ACHN (cell line): ENCODE measurements around the gene SOX13.

ENCODE experiments used
- DNase-seq: peaks from one replicate; pipeline ENCODE4 v3.0.0-alpha.2; 2015
- in situ Hi-C: cut with HindIII; loops from 2 replicates; pipeline ENCODE4 v1.10.0; 2017; ENCODE audit warnings: low sequenced_read_pairs, low pct_ligation_motif_present, low pct_unique_long_range_greater_than_20kb

The SOX13 gene

DNA sequence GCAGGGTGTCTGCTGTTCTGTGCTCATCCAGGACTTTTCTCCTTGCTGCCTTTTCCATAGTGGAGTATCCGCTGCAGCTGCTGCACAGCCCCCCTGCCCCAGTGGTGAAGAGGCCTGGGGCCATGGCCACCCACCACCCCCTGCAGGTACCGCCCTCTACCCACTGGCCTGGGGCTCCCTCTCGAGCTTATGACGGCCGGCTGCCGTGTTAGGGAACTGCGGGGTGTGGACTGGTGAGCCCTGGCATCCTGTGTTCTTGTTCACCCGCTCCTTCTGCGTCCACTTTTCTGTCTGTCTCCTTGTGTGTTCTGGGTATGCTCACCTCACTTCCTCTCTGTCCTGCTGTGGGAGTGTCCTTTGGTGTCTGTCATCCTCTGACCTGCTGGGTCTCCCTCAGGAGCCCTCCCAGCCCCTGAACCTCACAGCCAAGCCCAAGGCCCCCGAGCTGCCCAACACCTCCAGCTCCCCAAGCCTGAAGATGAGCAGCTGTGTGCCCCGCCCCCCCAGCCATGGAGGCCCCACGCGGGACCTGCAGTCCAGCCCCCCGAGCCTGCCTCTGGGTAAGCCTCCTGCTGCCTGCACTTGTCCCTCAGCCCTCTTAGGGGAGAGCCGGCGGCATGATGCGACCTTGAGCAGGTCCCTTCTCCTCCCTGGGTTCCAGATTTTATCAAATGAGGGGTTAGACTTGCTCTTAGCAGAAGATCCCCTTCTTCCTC is 49.1 kb downstream of the SOX13 start:
- in situ Hi-C loops: no loop called here

DNA sequence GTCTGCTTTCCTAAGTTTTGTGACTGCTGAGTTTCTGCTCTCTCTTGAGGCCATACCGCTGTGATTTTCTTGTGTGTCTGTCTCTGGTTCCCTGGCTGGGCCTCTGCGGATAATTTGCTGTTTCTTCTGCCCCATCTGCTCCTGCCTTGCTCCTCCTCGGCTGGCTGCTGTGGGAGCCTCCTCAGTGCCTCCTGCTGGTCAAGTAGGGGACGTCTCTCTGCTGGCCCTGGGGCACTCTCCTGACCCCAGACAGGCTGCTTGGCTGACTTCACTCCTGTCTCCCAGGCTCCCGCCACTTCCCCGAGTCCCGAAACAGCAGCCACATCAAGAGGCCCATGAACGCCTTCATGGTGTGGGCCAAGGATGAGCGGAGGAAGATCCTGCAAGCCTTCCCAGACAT is 50.5 kb downstream of the SOX13 start:
- peak; percentile 16 for DNase-seq
- in situ Hi-C loops: no loop called here

More for the DNA sequence above, 49.1 kb downstream of the SOX13 start:
- DNase-seq: no peak

DNA sequence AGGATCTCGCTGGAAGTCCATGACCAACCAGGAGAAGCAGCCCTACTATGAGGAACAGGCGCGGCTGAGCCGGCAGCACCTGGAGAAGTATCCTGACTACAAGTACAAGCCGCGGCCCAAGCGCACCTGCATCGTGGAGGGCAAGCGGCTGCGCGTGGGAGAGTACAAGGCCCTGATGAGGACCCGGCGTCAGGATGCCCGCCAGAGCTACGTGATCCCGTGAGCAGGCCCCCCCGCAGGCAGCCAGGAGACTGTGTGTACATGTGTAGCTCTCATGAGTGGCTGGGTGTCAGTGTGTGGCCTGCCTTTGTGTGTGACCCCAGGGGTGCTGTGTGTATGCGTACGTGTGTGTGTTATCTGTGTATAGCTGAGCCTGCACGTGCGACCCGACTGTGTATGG is 51.7 kb downstream of the SOX13 start:
- in situ Hi-C loops: loop anchor here (25.0 kb wide), 1 partner anchor 262 kb away; the partner anchor contains the start of gene SNRPE
- no peak for DNase-seq

DNA sequence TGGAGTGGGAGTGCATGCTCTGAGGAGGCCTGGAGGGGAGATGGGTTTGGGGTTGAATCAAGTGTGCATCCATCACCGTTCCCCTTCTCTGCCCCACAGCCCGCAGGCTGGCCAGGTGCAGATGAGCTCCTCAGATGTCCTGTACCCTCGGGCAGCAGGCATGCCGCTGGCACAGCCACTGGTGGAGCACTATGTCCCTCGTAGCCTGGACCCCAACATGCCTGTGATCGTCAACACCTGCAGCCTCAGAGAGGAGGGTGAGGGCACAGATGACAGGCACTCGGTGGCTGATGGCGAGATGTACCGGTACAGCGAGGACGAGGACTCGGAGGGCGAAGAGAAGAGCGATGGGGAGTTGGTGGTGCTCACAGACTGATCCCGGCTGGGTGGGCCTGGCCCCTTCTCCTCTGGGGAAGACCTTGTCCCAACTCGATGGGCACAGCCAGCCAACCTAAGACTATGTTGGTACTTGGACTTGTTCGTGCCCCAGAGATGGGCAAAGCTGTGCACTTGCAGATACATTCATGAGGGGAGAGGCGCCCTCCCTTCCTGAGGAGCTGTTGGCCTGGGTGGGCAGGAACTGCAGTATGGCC is 52.9 kb downstream of the SOX13 start:
- in situ Hi-C loops: loop anchor here (25.0 kb wide), 1 partner anchor 264 kb away; the partner anchor contains the start of gene SNRPE
- no peak for DNase-seq

DNA sequence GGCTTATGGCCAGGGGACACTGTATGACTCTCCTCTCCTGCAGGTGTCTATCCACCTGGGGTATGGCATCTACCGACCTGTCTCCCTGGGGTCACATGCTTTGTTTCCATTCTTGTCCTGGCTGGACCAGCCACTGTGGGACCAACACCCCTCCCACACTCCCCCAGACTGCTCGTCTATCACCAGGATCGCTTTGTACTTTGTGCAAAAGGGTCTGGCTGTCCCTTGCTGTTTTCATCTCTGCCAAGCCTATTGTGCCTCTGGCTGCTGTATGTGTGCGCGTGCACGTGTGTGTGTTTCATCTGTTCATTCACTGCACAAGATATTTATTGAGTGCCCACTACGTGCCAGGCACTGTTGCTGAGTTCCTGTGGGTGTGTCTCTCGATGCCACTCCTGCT is 53.5 kb downstream of the SOX13 start:
- no peak for DNase-seq
- in situ Hi-C loops: loop anchor here (25.0 kb wide), 1 partner anchor 264 kb away; the partner anchor contains the start of gene SNRPE

DNA sequence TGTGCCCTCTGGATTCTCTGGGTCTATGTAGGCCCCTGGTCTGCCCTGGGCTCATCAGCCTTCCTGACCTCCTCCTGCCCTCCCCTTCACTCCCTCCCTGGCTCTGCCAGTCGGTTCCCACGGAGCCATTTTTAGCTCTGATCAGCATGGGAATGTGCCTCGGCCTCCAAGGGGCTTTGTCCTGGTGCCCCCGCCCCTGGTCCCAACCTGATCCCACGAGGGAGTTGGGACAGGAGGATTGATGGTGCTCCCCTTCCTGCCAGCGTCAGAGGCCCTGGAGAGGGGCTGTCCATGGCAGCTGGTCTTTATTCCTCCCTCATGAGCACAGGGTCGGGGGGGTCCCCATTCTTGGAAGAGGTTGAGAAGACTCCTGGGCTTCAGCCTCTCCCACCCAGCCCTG is 54.0 kb downstream of the SOX13 start:
- in situ Hi-C loops: loop anchor here (25.0 kb wide), 1 partner anchor 265 kb away; the partner anchor contains the start of gene SNRPE
- DNase-seq: no peak

DNA sequence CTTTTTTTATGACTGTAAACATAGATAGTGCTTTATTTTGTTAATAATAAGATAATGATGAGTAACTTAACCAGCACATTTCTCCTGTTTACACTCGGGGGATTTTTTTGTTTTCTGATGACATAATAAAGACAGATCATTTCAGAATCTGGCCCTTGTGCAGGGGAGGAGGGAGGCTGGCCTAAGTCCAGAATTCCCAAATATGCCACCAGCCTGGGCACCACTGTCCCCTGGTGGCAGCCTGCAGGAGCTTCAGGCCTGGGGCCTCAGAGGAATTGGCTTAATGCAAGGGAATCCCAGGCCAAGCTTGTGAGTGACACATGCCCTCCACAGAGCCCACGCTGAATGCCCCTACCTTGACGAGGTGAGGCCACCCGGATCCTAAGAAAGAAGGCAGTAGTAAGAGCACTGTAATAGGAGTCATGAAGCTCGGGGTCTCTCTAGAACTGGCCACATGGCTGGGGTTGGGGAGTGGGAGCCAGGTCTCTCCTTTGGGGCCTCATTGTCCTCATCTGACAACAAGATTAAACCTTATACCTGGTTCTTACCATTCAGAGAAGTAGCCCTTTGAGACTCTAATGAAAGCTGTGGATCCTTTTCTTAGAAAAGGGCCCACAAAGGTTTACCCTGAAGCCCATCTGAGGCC is 54.8 kb downstream of the SOX13 start:
- DNase-seq: peak; percentile 70
- in situ Hi-C loops: loop anchor here (25.0 kb wide), 1 partner anchor 265 kb away; the partner anchor contains the start of gene SNRPE

DNA sequence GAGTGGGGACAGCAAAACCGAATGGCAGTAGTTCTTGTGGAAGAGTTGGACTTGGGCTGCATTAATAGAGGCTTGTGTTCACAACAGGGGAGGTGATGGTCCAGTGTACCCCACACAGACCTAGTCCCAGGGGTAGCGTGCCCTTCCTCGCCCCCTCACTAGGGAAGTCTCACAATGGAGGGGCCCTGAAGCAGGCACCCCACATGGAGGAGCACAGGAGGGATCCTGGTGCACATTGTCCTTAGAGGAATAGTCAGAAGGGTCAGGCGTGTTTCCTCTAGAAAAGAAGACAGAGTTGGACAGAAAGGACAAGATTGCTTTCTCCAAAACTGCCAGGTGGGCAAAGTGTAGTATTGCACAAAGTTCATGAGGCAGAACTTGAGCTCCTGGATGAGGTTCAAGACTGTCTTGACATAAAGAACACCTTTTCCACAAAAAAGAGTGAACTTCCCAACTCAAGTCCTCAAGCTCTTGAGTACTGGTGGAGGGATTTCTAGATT is 55.6 kb downstream of the SOX13 start:
- in situ Hi-C loops: loop anchor here (25.0 kb wide), 1 partner anchor 266 kb away; the partner anchor contains the start of gene SNRPE
- DNase-seq: no peak

DNA sequence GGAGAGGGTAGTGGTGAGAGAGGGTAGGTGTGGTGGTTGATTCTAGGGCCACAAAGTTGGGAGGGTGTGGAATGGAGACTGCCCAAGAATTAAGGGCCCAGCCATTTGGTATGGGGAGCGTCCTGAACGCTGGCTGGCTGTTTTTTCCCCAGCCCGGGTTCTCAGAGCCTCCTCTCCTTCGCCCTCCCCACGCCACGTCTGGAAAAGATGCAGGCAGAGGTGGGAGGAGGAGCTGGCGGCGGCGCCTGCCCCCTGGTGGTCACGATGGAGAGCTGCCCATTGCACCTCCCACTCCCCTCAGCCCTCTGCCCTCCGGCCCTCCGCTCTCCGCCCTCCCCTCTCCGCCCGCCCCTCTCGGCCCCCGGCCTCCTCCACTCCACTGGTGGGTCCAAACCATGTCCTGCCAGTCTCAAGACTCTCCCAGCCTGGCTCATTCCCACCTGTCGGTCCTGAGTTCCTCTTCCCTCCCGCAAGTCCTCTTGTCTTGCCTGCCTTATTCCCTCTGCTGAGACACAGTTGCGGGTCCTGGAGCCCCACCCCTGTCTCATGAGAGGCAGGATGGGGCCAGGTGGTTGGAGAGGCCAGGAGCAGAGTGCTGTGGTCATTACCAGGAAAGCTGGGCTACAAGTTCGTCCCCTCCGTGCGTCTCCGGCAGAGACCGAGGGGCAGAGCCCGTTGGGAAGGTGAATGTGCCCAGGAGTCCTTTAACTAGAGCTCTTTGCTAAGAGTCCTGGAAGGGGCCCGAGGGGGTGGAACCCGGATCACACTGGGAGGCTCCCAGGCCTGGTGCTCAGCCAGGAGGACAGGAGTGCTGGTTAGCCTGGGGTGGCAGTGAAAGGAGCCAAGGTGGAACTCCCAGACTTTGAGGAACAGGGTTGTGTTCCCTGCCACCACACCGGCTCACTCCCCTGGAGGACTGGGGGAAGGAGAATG is 56.3 kb downstream of the SOX13 start:
- DNase-seq: peak; percentile 69
- in situ Hi-C loops: loop anchor here (25.0 kb wide), 1 partner anchor 267 kb away; the partner anchor contains the start of gene SNRPE

DNA sequence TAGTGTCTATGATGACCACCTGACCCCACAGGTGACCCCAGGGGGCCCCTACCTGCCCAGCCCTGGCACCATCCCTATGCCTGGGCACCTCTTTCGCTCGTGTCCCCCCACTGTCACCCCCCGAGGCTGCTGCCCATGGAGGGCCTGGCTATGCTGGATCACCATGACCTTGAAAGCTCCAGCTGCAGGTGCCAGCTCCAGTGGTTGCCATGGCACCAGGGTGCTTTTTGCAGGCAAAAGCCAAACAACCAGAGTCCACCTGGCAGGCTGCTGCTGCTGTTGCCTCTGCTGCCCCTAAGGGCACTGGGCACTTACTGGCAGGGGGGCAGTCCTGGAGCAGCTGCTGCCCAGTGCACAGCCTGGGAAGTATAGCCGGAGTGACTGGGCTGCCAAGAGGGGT is 57.3 kb downstream of the SOX13 start:
- DNase-seq: peak; percentile 16
- in situ Hi-C loops: loop anchor here (25.0 kb wide), 1 partner anchor 268 kb away; the partner anchor contains the start of gene SNRPE

DNA sequence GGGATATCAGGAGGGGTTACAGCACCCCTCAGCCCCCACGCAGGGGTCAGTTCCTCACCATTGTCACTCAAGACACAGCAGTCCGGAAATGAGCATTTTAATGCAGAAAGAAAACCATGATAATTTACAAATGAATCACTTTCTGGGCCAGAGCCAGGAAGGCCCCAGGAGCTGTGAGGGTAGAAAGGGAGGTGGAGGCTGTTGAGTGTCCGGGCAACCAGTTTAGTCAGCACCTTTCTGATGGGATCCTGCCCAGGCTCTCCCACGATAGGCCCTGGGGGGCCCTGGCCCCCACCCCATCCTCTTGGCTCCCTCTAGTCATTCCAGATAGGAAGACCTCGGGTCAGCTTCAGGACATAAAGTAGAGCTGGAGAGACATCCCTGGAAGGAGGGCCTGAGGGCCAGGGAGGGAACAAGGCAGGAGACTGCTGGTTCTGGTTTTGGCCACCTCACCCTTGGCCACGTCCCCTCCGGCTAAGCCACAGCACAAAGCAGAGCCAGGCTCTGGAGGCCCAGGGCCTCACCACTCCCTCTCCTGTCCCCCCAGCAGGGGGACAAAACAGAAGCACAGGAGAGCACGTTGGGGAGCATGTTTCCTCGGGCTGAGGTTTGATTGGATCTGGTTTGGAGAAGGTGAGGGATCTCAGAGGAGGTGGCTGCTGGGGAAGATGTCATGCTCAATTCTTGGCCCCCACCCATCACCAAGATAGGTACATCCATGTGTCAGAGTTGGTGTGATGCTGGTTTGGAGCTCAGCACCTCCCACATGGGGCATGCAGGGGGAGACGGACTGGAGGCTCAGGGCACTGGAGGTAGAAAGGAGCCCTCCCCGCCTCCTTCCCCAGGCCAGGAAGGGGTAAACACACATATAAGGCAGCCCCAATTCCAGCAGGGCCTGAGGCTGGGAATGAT is 58.3 kb downstream of the SOX13 start:
- in situ Hi-C loops: loop anchor here (25.0 kb wide), 1 partner anchor 269 kb away; the partner anchor contains the start of gene SNRPE
- peak; percentile 83 for DNase-seq

DNA sequence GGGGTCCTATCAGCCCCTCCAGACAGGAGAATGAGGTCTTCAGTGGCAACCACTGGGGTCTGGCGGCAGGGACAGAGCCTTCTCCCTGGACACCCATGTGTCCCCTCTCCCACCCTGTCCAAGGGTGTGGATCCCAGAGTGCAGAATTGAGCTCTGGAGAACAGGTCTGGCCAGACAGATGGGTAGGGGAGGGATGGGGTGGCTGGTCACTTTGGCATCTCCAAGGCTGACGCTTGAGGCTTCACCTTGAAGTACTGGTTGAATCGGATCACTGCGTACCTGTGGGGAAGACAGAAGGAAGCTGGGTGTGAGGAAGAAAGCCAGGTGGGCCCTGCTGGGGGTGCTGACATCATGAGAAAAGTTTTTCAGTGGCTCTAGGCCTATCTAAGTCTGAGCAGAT is 59.1 kb downstream of the SOX13 start:
- no peak for DNase-seq
- in situ Hi-C loops: loop anchor here (25.0 kb wide), 1 partner anchor 270 kb away; the partner anchor contains the start of gene SNRPE

DNA sequence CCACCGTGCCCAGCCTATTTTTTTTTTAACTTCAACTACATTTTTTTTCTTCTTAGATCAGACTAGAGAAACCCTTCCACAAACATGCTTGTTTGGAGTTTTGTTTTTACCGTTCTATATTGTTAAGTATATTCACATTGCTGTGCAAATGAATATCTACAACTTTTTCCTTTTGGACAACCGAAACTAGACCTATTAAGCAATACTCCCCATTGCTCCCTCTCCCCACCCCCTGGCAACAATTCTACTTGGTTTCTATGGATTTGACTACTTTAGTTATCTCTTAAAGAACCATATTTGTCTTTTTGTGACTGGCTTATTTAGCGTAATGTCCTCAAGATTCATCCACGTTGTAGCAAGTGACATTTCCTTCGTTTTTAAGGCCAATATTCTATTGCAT is 59.8 kb downstream of the SOX13 start:
- in situ Hi-C loops: loop anchor here (25.0 kb wide), 1 partner anchor 270 kb away; the partner anchor contains the start of gene SNRPE
- DNase-seq: no peak

DNA sequence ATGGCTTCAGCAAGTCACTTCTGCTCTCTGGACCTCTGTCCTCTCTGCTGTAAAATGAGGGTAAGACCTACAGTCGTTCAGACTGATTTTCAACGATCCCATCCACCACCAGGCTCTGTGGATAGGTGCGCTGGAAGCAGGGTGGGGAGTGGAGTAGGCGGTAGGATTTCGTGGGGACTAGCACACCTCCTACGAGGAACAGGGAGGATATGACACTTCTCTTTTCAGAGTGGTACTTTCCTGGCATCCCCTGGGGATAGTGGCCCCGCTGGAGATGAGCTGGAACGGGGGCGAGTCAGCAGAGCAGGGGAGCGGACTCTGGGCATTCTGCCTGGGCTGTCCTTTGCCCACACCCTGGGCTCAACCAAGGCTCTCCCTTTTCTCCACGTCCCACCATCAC is 61.2 kb downstream of the SOX13 start:
- DNase-seq: no peak
- in situ Hi-C loops: loop anchor here (25.0 kb wide), 1 partner anchor 272 kb away; the partner anchor contains the start of gene SNRPE

DNA sequence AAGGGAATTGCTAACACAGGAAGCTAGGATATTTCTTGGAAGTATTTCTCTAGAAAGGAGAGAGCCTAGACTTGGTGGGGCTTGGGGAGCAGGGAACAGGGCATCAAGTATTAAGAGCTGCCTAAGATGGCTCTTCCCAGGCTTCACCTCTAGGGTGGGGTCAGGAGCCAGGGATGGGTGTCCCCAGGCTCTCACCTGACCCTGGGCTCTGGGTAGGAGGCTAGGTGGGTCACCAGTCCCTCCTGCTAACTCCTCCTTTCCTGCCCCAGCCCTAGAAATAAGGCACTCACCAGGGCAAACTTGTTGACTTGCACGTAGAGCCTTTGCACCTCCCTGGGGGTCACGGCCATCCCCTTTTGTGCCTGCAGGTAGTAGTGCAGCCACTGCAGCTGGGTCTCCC is 63.9 kb downstream of the SOX13 start:
- in situ Hi-C loops: loop anchor here (25.0 kb wide), 1 partner anchor 275 kb away; the partner anchor contains the start of gene SNRPE
- no peak for DNase-seq

DNA sequence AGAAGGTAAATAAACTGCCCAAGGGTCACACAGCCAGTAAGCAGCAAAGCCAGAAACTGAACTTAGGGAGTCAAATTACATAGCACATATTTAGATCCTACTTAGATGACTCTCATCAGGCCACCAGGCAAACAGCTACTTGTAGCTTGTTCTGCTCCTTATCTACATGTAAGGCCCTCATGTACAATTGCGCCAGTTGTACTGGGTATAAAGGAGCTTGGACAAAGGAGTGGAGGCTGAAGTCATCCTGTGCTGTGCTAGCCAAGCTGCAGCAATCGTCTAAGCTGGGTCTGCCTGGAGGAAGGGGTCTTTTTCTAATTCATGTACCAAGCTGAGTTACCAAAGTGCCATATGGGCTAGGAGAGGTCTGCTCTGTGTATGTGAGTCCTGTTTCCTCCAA is 66.2 kb downstream of the SOX13 start:
- in situ Hi-C loops: loop anchor here (25.0 kb wide), 1 partner anchor 277 kb away; the partner anchor contains the start of gene SNRPE
- DNase-seq: no peak

DNA sequence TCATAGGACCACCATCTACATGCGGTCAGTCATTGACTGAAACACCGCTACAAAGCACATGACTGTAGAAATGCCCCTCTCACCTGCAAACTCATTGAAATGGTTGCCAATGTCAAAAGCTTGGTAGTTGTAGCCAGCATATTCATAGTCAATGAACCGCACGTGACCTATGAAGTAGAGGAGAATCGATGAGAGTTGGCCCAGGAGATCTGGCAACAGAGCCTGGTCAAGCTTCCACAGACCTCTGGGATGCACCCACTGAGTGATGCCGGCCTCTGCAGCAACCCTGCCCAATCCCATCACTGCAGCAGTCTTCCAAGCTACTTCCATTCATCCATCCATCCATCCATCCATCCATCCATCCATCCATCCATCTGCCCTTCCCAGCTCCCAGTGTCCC is 67.0 kb downstream of the SOX13 start:
- no peak for DNase-seq
- in situ Hi-C loops: loop anchor here (25.0 kb wide), 1 partner anchor 278 kb away; the partner anchor contains the start of gene SNRPE
